Stomach (tissue), 9 donors: ENCODE measurements around the gene PPP2R5B. TPM values are rescaled to one million over a fixed set of nuclear protein-coding genes. Genes with fewer than 3 reads are reported as not detected.

ENCODE experiments used
- DNase-seq, 2 donors: peaks; one replicate each; pipeline versions ENCODE4 v3.0.0 to v3.0.0-alpha.2; 2013 to 2019
- H3K27ac ChIP-seq, 5 donors: fragments of 200-600 bp in 4 of 5; sonication (generic) in 4 of 5; one replicate each; pipeline ENCODE4 v1.5.1; 2013 to 2019; ENCODE audit warnings: mild to moderate bottlenecking in 1 of 5, moderate library complexity in 1 of 5
- H3K27me3 ChIP-seq, 3 donors: fragments of 200-600 bp; sonication (generic); one replicate each; pipeline ENCODE4 v1.5.1; 2017 to 2019; ENCODE audit warnings: mixed run types in 1 of 3
- H3K36me3 ChIP-seq, 4 donors: fragments of 200-600 bp; sonication (generic); 1 replicate in 3 of 4; 2 replicates in 1 of 4; pipeline ENCODE4 v1.5.1; 2016 to 2019
- H3K4me1 ChIP-seq, 4 donors: fragments of 200-600 bp; sonication (generic); one replicate each; pipeline ENCODE4 v1.5.1; 2016 to 2019
- H3K4me3 ChIP-seq, 4 donors: fragments of 200-600 bp; sonication (generic) in 3 of 4; one replicate each; pipeline ENCODE4 v1.5.1; 2016 to 2019; ENCODE audit warnings: mild to moderate bottlenecking in 1 of 4
- H3K9me3 ChIP-seq, 4 donors: fragments of 200-600 bp; sonication (generic); one replicate each; pipeline ENCODE4 v1.5.1; 2016 to 2019
- EP300 ChIP-seq: sonication (generic); formaldehyde crosslinking; IDR thresholded peaks from one replicate; pipeline ENCODE4 v1.6.1; 2017; ENCODE audit warnings: antibody characterized with exemption
- POLR2A ChIP-seq, 4 donors: fragments of 450-650 bp; IDR thresholded peaks; one replicate each; pipeline ENCODE4 v1.6.1; 2016; ENCODE audit warnings: antibody characterized with exemption in 4 of 4, control low read depth in 2 of 4, mild to moderate bottlenecking in 1 of 4, moderate library complexity in 1 of 4
- POLR2AphosphoS5 ChIP-seq, 3 donors: sonication (generic); formaldehyde crosslinking; IDR thresholded peaks; one replicate each; pipeline ENCODE4 v1.6.1; 2016; ENCODE audit warnings: antibody characterized with exemption in 3 of 3
- WGBS, 5 donors: extraction: QIAGEN DNeasy Blood & Tissue Kit in 3 of 5; methylation state at CpG; one replicate each; pipeline versions ENCODE4 v1.1.5 to v1.1.7; 2013 to 2018; 5-methylcytosine and 5-hydroxymethylcytosine counted together
- intact Hi-C: fragments of 100-400 bp; cut with DNase I; formaldehyde crosslinking; loops from one replicate; pipeline ENCODE4 v1.15.1; 2023; ENCODE audit warnings: low total_unique reads
- polyA plus RNA-seq, 3 donors: library from polyadenylated mRNA; stranded (reverse); fragments of 200-250 nt; gene quantifications; one replicate each; pipeline ENCODE4 v1.2.3, GENCODE V29; 2013
- total RNA-seq, 5 donors: library from RNA; depleted of rRNA; stranded (reverse); fragments of >200 nt; gene quantifications; one replicate each; pipeline versions ENCODE4 v1.1.0 to v1.2.3, GENCODE V29; 2014 to 2016
- TF ChIP-seq, protein P1 (sequence below), 7 experiments: fragments of 450-650 bp in 4 of 7; fragments of 200-600 bp in 3 of 7; sonication (generic) in 3 of 7; IDR thresholded peaks; one replicate each; pipeline ENCODE4 v1.5.1; 2016 to 2019; ENCODE audit warnings: antibody characterized with exemption in 7 of 7, control low read depth in 2 of 7, mild to moderate bottlenecking in 1 of 7
- donor health status: healthy with polysubstance abuse.
- donor health status: Bipolar disorder and iron deficiency.
- donor health status: healthy.

PPP2R5B gene
- total and polyA plus RNA-seq, 8 donors: 6.6 to 75.6 (median 13.2) TPM

DNA sequence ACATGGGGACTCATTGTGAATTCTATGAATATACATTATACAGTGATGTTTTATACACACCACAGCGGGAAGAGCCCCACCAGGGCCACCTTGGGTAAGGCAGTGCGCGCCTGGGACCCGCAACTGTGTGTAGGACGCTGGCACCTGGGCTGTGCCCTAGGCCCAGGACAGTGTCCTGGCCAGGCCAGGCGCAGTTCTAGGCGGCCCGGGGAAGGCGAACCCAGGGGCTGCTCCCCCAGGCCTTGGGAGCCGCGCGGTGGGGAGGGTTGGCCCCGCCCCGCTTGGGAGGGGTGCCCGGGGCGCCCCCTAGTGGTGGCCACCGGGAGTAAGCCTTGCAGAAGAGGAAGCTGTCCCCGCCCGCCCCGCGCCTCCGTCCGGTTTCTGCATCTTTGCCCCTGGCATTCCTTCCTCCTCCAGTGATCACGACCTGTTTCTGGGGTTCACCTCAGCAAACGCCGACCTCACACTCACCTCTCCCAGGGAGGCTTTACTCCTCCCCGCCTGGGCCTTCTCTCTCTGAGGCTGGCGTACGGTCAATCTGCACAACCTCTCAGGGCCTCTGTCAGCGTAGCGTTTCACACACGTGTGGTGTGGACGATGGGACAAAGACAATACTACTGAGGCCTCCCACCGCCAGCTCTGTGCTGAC is 36.6 kb upstream of the PPP2R5B start:
- no peaks in the 10 kb centered on the region for H3K36me3 ChIP-seq
- intact Hi-C loops: no loop called here
- 6 to 18% (median 11%) methylated on average over 26 to 34 of the region's 34 CpGs for WGBS, 5 donors
- H3K27me3 ChIP-seq: no peaks in the 10 kb centered on the region
- H3K4me3 ChIP-seq: peak overlapping the region; percentile 16 to 31 (median 28)
- DNase-seq: peak; percentile 88 to 92
- H3K27ac ChIP-seq: peak overlapping the region; percentile 84 to 94 (median 86)
- TF ChIP-seq, protein P1, sequence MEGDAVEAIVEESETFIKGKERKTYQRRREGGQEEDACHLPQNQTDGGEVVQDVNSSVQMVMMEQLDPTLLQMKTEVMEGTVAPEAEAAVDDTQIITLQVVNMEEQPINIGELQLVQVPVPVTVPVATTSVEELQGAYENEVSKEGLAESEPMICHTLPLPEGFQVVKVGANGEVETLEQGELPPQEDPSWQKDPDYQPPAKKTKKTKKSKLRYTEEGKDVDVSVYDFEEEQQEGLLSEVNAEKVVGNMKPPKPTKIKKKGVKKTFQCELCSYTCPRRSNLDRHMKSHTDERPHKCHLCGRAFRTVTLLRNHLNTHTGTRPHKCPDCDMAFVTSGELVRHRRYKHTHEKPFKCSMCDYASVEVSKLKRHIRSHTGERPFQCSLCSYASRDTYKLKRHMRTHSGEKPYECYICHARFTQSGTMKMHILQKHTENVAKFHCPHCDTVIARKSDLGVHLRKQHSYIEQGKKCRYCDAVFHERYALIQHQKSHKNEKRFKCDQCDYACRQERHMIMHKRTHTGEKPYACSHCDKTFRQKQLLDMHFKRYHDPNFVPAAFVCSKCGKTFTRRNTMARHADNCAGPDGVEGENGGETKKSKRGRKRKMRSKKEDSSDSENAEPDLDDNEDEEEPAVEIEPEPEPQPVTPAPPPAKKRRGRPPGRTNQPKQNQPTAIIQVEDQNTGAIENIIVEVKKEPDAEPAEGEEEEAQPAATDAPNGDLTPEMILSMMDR (IDR thresholded peaks at IDR 0.05): peak in 6 of 7 experiments; percentile 16 to 99 (median 96)
- TF ChIP-seq POLR2AphosphoS5 (IDR thresholded peaks at IDR 0.05) (peak in 2 of 3 donors; percentile 4 to 61), EP300 (no peak), POLR2A (IDR thresholded peaks at IDR 0.05) (no peak)
- H3K9me3 ChIP-seq: no peaks in the 10 kb centered on the region
- H3K4me1 ChIP-seq: peaks cover 26 to 51% (median 48%) of the 10 kb centered on the region in 4 donors

DNA sequence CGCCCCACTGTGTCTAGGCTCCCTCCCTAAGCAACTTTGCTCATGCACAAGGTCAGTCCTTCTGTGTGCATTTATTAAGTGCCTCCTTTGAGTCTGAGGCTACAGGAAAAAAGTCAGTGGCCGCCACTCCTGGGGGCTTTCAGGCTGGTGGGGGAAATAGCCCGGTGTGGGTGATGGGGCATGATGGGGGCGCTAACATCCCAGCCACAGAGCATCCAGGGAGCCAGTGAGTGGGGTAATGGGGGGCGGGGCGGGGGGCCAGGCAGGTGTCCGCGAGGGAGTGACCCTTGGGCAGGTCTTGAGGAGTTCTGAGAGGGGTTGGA is 36.1 kb upstream of the PPP2R5B start:
- intact Hi-C loops: no loop called here
- WGBS, 5 donors: 23 to 54% (median 45%) methylated on average over 6 to 8 of the region's 8 CpGs
- Histone ChIP-seq H3K27me3 (no peaks in the 10 kb centered on the region), H3K4me1 (peaks cover 26 to 55% (median 48%) of the 10 kb centered on the region in 4 donors), H3K9me3 (no peaks in the 10 kb centered on the region), H3K27ac (peak overlapping the region; percentile 84 to 94 (median 86)), H3K4me3 (peak overlapping the region in 3 of 4 donors; percentile 16 to 31 (median 27)), H3K36me3 (no peaks in the 10 kb centered on the region)
- DNase-seq: no peak
- TF ChIP-seq, protein P1 (IDR thresholded peaks at IDR 0.05): no peak
- no peak for TF ChIP-seq POLR2AphosphoS5 (IDR thresholded peaks at IDR 0.05)

DNA sequence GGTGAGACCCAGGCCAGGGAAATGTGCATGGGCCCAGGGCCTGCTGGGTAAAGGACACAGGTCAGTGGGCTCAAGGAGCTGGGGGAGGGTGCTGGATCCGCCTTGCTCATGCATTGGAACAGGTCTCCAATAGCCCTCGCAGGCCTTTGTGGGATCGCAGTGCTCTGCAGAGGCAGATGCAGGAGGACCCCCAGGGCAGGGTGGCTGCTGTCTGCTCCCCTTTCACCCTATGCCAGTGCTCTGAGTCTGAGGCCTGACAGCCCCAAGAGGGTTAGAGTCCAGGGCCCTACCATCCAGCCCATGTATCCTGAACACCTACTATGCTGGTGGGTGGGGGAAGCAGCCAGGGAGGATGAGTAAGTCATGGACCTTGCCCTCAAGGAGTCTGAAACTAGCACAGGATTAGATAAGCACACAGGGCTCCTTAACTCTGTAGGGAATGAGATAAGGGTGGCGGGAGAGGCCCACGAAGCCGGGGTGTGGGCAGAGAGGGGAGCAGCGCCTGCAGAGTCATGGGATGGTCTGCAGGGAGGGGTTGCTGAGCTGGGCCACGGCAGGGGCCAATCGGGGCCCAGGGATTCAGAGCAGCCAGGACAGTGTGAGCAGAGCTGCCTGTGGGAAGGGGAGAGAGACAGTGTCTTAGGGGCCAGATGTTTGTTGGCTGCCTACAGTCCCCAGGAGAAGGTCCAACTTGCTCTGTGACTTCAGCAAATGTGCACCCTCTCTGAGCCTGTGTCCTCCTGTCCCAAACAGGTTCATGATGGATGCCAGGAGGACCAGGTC is 35.6 kb upstream of the PPP2R5B start:
- intact Hi-C loops: no loop called here
- peak overlapping the region; percentile 84 to 94 (median 86) for H3K27ac ChIP-seq
- no peaks in the 10 kb centered on the region for H3K9me3 ChIP-seq
- H3K36me3 ChIP-seq: no peaks in the 10 kb centered on the region
- TF ChIP-seq POLR2A (IDR thresholded peaks at IDR 0.05) (no peak), POLR2AphosphoS5 (IDR thresholded peaks at IDR 0.05) (peak in 2 of 3 donors; percentile 52 to 76)
- WGBS, 5 donors: 23 to 68% (median 32%) methylated on average over 6 to 9 of the region's 9 CpGs
- peaks cover 31 to 60% (median 54%) of the 10 kb centered on the region in 4 donors for H3K4me1 ChIP-seq
- H3K27me3 ChIP-seq: no peaks in the 10 kb centered on the region
- peak overlapping the region in 1 of 4 donors; percentile 27 for H3K4me3 ChIP-seq
- DNase-seq: peak; percentile 63 to 85

DNA sequence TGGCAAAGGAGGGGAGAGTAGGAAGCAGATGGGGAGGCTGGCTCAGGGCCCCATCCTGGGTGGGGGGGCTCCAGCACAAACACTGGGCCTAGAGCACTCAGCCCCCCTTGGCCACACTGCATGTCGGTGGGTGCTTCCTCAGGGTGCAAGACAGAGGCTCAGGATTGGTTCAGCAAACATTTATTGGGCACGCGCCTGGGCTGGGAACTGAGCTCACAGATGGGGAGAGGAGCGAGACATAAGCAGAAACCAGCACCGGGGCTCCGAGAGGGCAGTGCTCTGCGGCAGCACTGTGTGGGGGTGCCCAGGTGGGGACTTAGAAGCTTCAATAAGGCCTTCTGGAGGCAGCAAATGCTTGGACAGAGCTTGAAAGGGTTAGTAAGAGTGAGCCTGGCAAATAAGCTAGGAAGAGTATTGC is 34.0 kb upstream of the PPP2R5B start:
- Histone ChIP-seq H3K4me1 (peaks cover 37 to 66% (median 59%) of the 10 kb centered on the region in 4 donors), H3K4me3 (peak overlapping the region; percentile 37 to 52 (median 45)), H3K27ac (peak overlapping the region; percentile 84 to 94 (median 86)), H3K36me3 (peaks cover 0 to 12% (median 11%) of the 10 kb centered on the region in 4 donors), H3K9me3 (no peaks in the 10 kb centered on the region), H3K27me3 (no peaks in the 10 kb centered on the region)
- no peak for TF ChIP-seq EP300
- no peak for TF ChIP-seq POLR2AphosphoS5 (IDR thresholded peaks at IDR 0.05)
- TF ChIP-seq, protein P1 (IDR thresholded peaks at IDR 0.05): no peak
- TF ChIP-seq POLR2A (IDR thresholded peaks at IDR 0.05): no peak
- WGBS, 5 donors: 31 to 67% (median 36%) methylated on average over 6 to 7 of the region's 7 CpGs
- intact Hi-C loops: no loop called here
- no peak for DNase-seq
